Thymus (tissue), 11 donors: ENCODE measurements around the gene VCX2. TPM values are rescaled to one million over a fixed set of nuclear protein-coding genes. Genes with fewer than 3 reads are reported as not detected.
"Not testable (repeated sequence)": the region's sequence is repeated elsewhere in the genome, so short reads cannot be mapped to it uniquely, and the experiment has no call there.

Experiments
- DNase-seq, 9 donors: peaks; one replicate each; pipeline ENCODE4 v3.0.0-alpha.2; 2013; ENCODE audit warnings: low spot score in 9 of 9, low read depth in 6 of 9, missing footprints in 1 of 9
- H3K27ac ChIP-seq, 2 donors: one replicate each; pipeline ENCODE4 v1.5.1; 2013; ENCODE audit warnings: control low read depth in 1 of 2, low read depth in 1 of 2, low read length in 1 of 2, mild to moderate bottlenecking in 1 of 2, moderate library complexity in 1 of 2
- H3K27me3 ChIP-seq, 2 donors: one replicate each; pipeline ENCODE4 v1.5.1; 2013; ENCODE audit warnings: low read length in 1 of 2; ENCODE audit not compliant: control insufficient read depth in 2 of 2, insufficient read depth in 1 of 2
- H3K36me3 ChIP-seq, 2 donors: one replicate each; pipeline ENCODE4 v1.5.1; 2013; ENCODE audit warnings: low read length in 1 of 2, mild to moderate bottlenecking in 1 of 2, moderate library complexity in 1 of 2; ENCODE audit not compliant: control insufficient read depth in 2 of 2, insufficient read depth in 2 of 2
- H3K4me1 ChIP-seq, 2 donors: one replicate each; pipeline ENCODE4 v1.5.1; 2013; ENCODE audit warnings: low read length in 2 of 2; ENCODE audit not compliant: control insufficient read depth in 2 of 2, insufficient read depth in 2 of 2
- H3K4me3 ChIP-seq, 2 donors: one replicate each; pipeline ENCODE4 v1.5.1; 2013; ENCODE audit warnings: low read length in 2 of 2, control low read depth in 1 of 2, mild to moderate bottlenecking in 1 of 2
- H3K9me3 ChIP-seq, 2 donors: one replicate each; pipeline ENCODE4 v1.5.1; 2013; ENCODE audit warnings: low read length in 1 of 2, mild to moderate bottlenecking in 1 of 2; ENCODE audit not compliant: control insufficient read depth in 2 of 2, insufficient read depth in 1 of 2
- WGBS: extraction: QIAGEN DNeasy Blood & Tissue Kit; methylation state at CpG from one replicate; pipeline ENCODE4 v1.1.7; 2013; 5-methylcytosine and 5-hydroxymethylcytosine counted together
- polyA plus RNA-seq: library from polyadenylated mRNA; stranded (reverse); fragments of 200-250 nt; gene quantifications from one replicate; pipeline ENCODE4 v1.2.3, GENCODE V29; 2013
- total RNA-seq: library from RNA; stranded (reverse); fragments of 120-200 nt; gene quantifications from one replicate; pipeline ENCODE4 v1.2.4, GENCODE V29; 2013
- donor health status: healthy.

Gene VCX2
- total and polyA plus RNA-seq, 2 donors: not detected

- Histone ChIP-seq H3K4me3 (no peak overlapping the region), H3K27me3 (no peaks in the 10 kb centered on the region), H3K4me1 (no peaks in the 10 kb centered on the region), H3K9me3 (no peaks in the 10 kb centered on the region), H3K27ac (no peak overlapping the region), H3K36me3 (no peaks in the 10 kb centered on the region)
- no peak for DNase-seq
- WGBS: 89% methylated on average over 6 of the region's 6 CpGs
Observed at GRCh38 chrX:8189096-8189830, 18.2 kb upstream of the VCX2 start.

GRCh38 chrX:8183346-8183745 is 12.3 kb upstream of the VCX2 start:
- Histone ChIP-seq H3K4me3 (no peak overlapping the region), H3K4me1 (no peaks in the 10 kb centered on the region), H3K27me3 (no peaks in the 10 kb centered on the region), H3K9me3 (no peaks in the 10 kb centered on the region), H3K36me3 (no peaks in the 10 kb centered on the region), H3K27ac (no peak overlapping the region)
- no peak for DNase-seq
- WGBS: 74% methylated on average over 1 of the region's 1 CpG

GRCh38 chrX:8179656-8180055 is 8.6 kb upstream of the VCX2 start:
- no peak for DNase-seq
- no peak overlapping the region for H3K27ac ChIP-seq
- H3K4me3 ChIP-seq: no peak overlapping the region
- no peaks in the 10 kb centered on the region for H3K4me1 ChIP-seq
- whole genome bisulfite sequencing: 79% methylated on average over 1 of the region's 1 CpG
- no peaks in the 10 kb centered on the region for H3K36me3 ChIP-seq
- H3K27me3 ChIP-seq: no peaks in the 10 kb centered on the region
- H3K9me3 ChIP-seq: no peaks in the 10 kb centered on the region

GRCh38 chrX:8154011-8154410 is 17.1 kb downstream of the VCX2 start:
- H3K4me3 ChIP-seq, DNase-seq, H3K9me3 ChIP-seq, H3K36me3 ChIP-seq, H3K27me3 ChIP-seq, H3K4me1 ChIP-seq, H3K27ac ChIP-seq: not testable (repeated sequence)
- WGBS: 88% methylated on average over 7 of the region's 7 CpGs

- H3K9me3 ChIP-seq: no peaks in the 10 kb centered on the region
Observed at GRCh38 chrX:8147226-8147625, 23.8 kb downstream of the VCX2 start.

GRCh38 chrX:8144925-8145324 is 26.1 kb downstream of the VCX2 start:
- 98% methylated on average over 24 of the region's 24 CpGs for WGBS
- Histone ChIP-seq H3K27me3 (no peaks in the 10 kb centered on the region), H3K4me3 (no peak overlapping the region), H3K9me3 (no peaks in the 10 kb centered on the region), H3K4me1 (no peaks in the 10 kb centered on the region), H3K36me3 (no peaks in the 10 kb centered on the region), H3K27ac (no peak overlapping the region)
- no peak for DNase-seq

More at GRCh38 chrX:8147226-8147625, 23.8 kb downstream of the VCX2 start:
- no peaks in the 10 kb centered on the region for H3K36me3 ChIP-seq
- 92% methylated on average over 4 of the region's 4 CpGs for WGBS
- no peaks in the 10 kb centered on the region for H3K27me3 ChIP-seq
- H3K27ac ChIP-seq: no peak overlapping the region
- DNase-seq: no peak
- H3K4me1 ChIP-seq: no peaks in the 10 kb centered on the region
- no peak overlapping the region for H3K4me3 ChIP-seq

GRCh38 chrX:8141896-8142295 is 29.2 kb downstream of the VCX2 start:
- no peak for DNase-seq
- 88% methylated on average over 3 of the region's 3 CpGs for WGBS
- no peak overlapping the region for H3K27ac ChIP-seq
- H3K9me3 ChIP-seq: no peaks in the 10 kb centered on the region
- no peak overlapping the region for H3K4me3 ChIP-seq
- no peaks in the 10 kb centered on the region for H3K27me3 ChIP-seq
- no peaks in the 10 kb centered on the region for H3K36me3 ChIP-seq
- no peaks in the 10 kb centered on the region for H3K4me1 ChIP-seq

GRCh38 chrX:8140986-8141744 is 29.9 kb downstream of the VCX2 start:
- WGBS: 91% methylated on average over 10 of the region's 10 CpGs
- Histone ChIP-seq H3K9me3 (no peaks in the 10 kb centered on the region), H3K36me3 (no peaks in the 10 kb centered on the region), H3K27me3 (no peaks in the 10 kb centered on the region), H3K27ac (no peak overlapping the region), H3K4me3 (no peak overlapping the region), H3K4me1 (no peaks in the 10 kb centered on the region)
- DNase-seq: no peak

- no peaks in the 10 kb centered on the region for H3K36me3 ChIP-seq
- no peaks in the 10 kb centered on the region for H3K9me3 ChIP-seq
- 86% methylated on average over 4 of the region's 4 CpGs for WGBS
- no peaks in the 10 kb centered on the region for H3K4me1 ChIP-seq
- no peak for DNase-seq
- no peak overlapping the region for H3K27ac ChIP-seq
- no peak overlapping the region for H3K4me3 ChIP-seq
- no peaks in the 10 kb centered on the region for H3K27me3 ChIP-seq
Observed at GRCh38 chrX:8139716-8140115, 31.4 kb downstream of the VCX2 start.
